ENCODE data around the gene MAJIN.

- TF ChIP-seq ZBTB11 (tag by site-specific recombination; conservative IDR thresholded peaks at IDR 0.05; ENCODE audit: low read depth) (no peak), ZNF449 (tag by site-specific recombination; IDR thresholded peaks at IDR 0.05) (no peak), ZNF341 (tag by site-specific recombination; IDR thresholded peaks at IDR 0.05; ENCODE audit: low read depth) (no peak), PBX3 (CRISPR knock-in tag; IDR thresholded peaks at IDR 0.05) (no peak)
- TF ChIP-seq, protein P1, sequence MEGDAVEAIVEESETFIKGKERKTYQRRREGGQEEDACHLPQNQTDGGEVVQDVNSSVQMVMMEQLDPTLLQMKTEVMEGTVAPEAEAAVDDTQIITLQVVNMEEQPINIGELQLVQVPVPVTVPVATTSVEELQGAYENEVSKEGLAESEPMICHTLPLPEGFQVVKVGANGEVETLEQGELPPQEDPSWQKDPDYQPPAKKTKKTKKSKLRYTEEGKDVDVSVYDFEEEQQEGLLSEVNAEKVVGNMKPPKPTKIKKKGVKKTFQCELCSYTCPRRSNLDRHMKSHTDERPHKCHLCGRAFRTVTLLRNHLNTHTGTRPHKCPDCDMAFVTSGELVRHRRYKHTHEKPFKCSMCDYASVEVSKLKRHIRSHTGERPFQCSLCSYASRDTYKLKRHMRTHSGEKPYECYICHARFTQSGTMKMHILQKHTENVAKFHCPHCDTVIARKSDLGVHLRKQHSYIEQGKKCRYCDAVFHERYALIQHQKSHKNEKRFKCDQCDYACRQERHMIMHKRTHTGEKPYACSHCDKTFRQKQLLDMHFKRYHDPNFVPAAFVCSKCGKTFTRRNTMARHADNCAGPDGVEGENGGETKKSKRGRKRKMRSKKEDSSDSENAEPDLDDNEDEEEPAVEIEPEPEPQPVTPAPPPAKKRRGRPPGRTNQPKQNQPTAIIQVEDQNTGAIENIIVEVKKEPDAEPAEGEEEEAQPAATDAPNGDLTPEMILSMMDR (tag by site-specific recombination; IDR thresholded peaks at IDR 0.05), result no peak
These were observed 69.6 kb downstream of the MAJIN start for GRCh38 chr11:64902102-64902900.

All from HEK293 (cell line).